Activated CD8-positive, alpha-beta T cell treated with anti-CD3 and anti-CD28 coated beads for 36 hours (primary cell): ENCODE results near the gene EFNA3. TPM values are rescaled to one million over a fixed set of nuclear protein-coding genes. Genes with fewer than 3 reads are reported as not detected.

Experiments used
- ATAC-seq: fragments of 200-7000 bp; cut with Tn5 transposase; one replicate; pipeline ENCODE4 v1.10.0; 2021; ENCODE audit warnings: mild to moderate bottlenecking, moderate library complexity
- CTCF ChIA-PET: fragments of 350-600 bp; sonication (Branson Sonifier 250); formaldehyde crosslinking; loops from one replicate; lab custom pipeline; 2021; ENCODE audit warnings: antibody characterized with exemption; lab: Charles Lee
- POLR2A ChIA-PET: fragments of 350-600 bp; sonication (Branson Sonifier 250); formaldehyde crosslinking; loops from one replicate; lab custom pipeline; 2021; ENCODE audit warnings: antibody characterized with exemption; lab: Charles Lee
- DNase-seq: peaks from one replicate; pipeline ENCODE4 v3.0.0-alpha.2; 2020
- H3K27ac Mint-ChIP-seq: one replicate; pipeline ENCODE4 v1.8.0; 2021; ENCODE audit warnings: mild to moderate bottlenecking, mixed read lengths
- H3K27me3 Mint-ChIP-seq: one replicate; pipeline ENCODE4 v1.8.0; 2021; ENCODE audit warnings: mixed read lengths
- H3K36me3 Mint-ChIP-seq: one replicate; pipeline ENCODE4 v1.8.0; 2021; ENCODE audit warnings: low read depth, mixed read lengths
- H3K4me1 Mint-ChIP-seq: one replicate; pipeline ENCODE4 v1.8.0; 2021; ENCODE audit warnings: low read depth, mixed read lengths
- H3K4me3 Mint-ChIP-seq: one replicate; pipeline ENCODE4 v1.8.0; 2021; ENCODE audit warnings: mild to moderate bottlenecking, moderate library complexity, mixed read lengths
- H3K9me3 Mint-ChIP-seq: one replicate; pipeline ENCODE4 v1.8.0; 2021; ENCODE audit warnings: mixed read lengths
- CTCF ChIP-seq: fragments of 200-600 bp; IDR thresholded peaks from one replicate; pipeline ENCODE4 v1.8.0; 2022; ENCODE audit warnings: antibody characterized with exemption, mild to moderate bottlenecking
- intact Hi-C: fragments of 100-400 bp; cut with micrococcal nuclease; formaldehyde crosslinking; loops from one replicate; pipeline ENCODE4 v1.10.0; 2022
- total RNA-seq, 2 experiments: library from RNA; stranded (reverse); gene quantifications; one replicate each; pipeline ENCODE4 v1.2.3, GENCODE V29; 2021

EFNA3 gene
- total RNA-seq, 2 experiments from 2014 or later, result 5.1 to 8.6 TPM

GRCh38 chr1:155061381-155062150 is 17.1 kb upstream of the EFNA3 start:
- intact Hi-C loops, result loop anchor here (2.0 to 5.0 kb wide), 2 partner anchors 23 to 89 kb away; partner anchors contain the start of genes CKS1B and SHC1

GRCh38 chr1:155062151-155062686 is 16.4 kb upstream of the EFNA3 start:
- H3K4me1 Mint-ChIP-seq, result peaks cover 32% of the 10 kb centered on the region
- CTCF ChIA-PET, result interaction anchor here (0.5 to 23.5 kb wide), 30 partner anchors 13 to 288 kb away, joined by 3 to 278 read pairs (median 5); partner anchors contain the start of genes ADAM15, EFNA3, FLAD1 and KRTCAP2
- H3K4me3 Mint-ChIP-seq, result peak overlapping the region; percentile 77
- no peaks in the 10 kb centered on the region for H3K9me3 Mint-ChIP-seq
- POLR2A ChIA-PET, result interaction anchor here (0.6 to 1.9 kb wide), 11 partner anchors 11 to 131 kb away, joined by 3 to 12 read pairs (median 3); partner anchors contain the start of genes ADAM15 and PMVK
- ATAC-seq (no peak), DNase-seq (no peak)
- TF ChIP-seq CTCF, result no peak
- no peak overlapping the region for H3K27ac Mint-ChIP-seq
- H3K27me3 Mint-ChIP-seq, result no peaks in the 10 kb centered on the region
- intact Hi-C loops, result loop anchor here (2.0 to 5.0 kb wide), 2 partner anchors 23 to 90 kb away; partner anchors contain the start of genes CKS1B and SHC1
- peaks cover 19% of the 10 kb centered on the region for H3K36me3 Mint-ChIP-seq

More at GRCh38 chr1:155061381-155062150, 17.1 kb upstream of the EFNA3 start:
- ATAC-seq, result peak; percentile 71
- CTCF ChIA-PET, result interaction anchor here (0.5 to 23.5 kb wide), 32 partner anchors 14 to 515 kb away, joined by 3 to 278 read pairs (median 4); partner anchors contain the start of genes ADAM15, EFNA3, FLAD1 and KRTCAP2
- no peaks in the 10 kb centered on the region for H3K9me3 Mint-ChIP-seq
- POLR2A ChIA-PET, result interaction anchor here (0.6 to 1.9 kb wide), 10 partner anchors 10 to 189 kb away, joined by 3 to 12 read pairs (median 4); partner anchors contain the start of gene ADAM15
- no peak overlapping the region for H3K27ac Mint-ChIP-seq
- H3K27me3 Mint-ChIP-seq, result no peaks in the 10 kb centered on the region
- H3K4me3 Mint-ChIP-seq, result no peak overlapping the region
- DNase-seq, result peak; percentile 98
- H3K4me1 Mint-ChIP-seq, result peaks cover 32% of the 10 kb centered on the region
- TF ChIP-seq CTCF, result peak; percentile 98
- H3K36me3 Mint-ChIP-seq, result peaks cover 19% of the 10 kb centered on the region

GRCh38 chr1:155062702-155063411 is 15.8 kb upstream of the EFNA3 start:
- DNase-seq (peak; percentile 91), ATAC-seq (peak; percentile 60)
- H3K27me3 Mint-ChIP-seq, result no peaks in the 10 kb centered on the region
- peak; percentile 100 for TF ChIP-seq CTCF
- POLR2A ChIA-PET, result interaction anchor here (0.7 to 2.5 kb wide), 7 partner anchors 11 to 130 kb away, joined by 3 to 7 read pairs (median 3); partner anchors contain the start of genes ADAM15, KRTCAP2 and PMVK
- peaks cover 14% of the 10 kb centered on the region for H3K36me3 Mint-ChIP-seq
- no peak overlapping the region for H3K27ac Mint-ChIP-seq
- CTCF ChIA-PET, result interaction anchor here (0.7 to 23.5 kb wide), 11 partner anchors 13 to 289 kb away, joined by 3 to 278 read pairs (median 8); partner anchors contain the start of genes ADAM15 and EFNA3
- H3K9me3 Mint-ChIP-seq, result no peaks in the 10 kb centered on the region
- peaks cover 32% of the 10 kb centered on the region for H3K4me1 Mint-ChIP-seq
- intact Hi-C loops, result loop anchor here (2.0 to 5.0 kb wide), 2 partner anchors 22 to 91 kb away; partner anchors contain the start of genes CKS1B and SHC1
- peak overlapping the region; percentile 77 for H3K4me3 Mint-ChIP-seq

GRCh38 chr1:155063550-155064110 is 15.0 kb upstream of the EFNA3 start, which contains the start of gene EFNA4:
EFNA4 (plus strand) TSS chr1:155063740; CDS start chr1:155063824, 84 bp downstream.
- Mint-ChIP-seq H3K27me3 (no peaks in the 10 kb centered on the region), H3K4me3 (peak within 1 kb of the TSS; percentile 77)
- CTCF ChIA-PET, result interaction anchor here (1.0 to 23.5 kb wide), 10 partner anchors 12 to 143 kb away, joined by 3 to 278 read pairs (median 6); partner anchors contain the start of genes ADAM15, EFNA3 and KRTCAP2

More at GRCh38 chr1:155063550-155064110, 15.0 kb upstream of the EFNA3 start, which contains the start of gene EFNA4:
- Mint-ChIP-seq H3K36me3 (peaks cover 11% of the 10 kb centered on the region), H3K9me3 (no peaks in the 10 kb centered on the region), H3K4me1 (peaks cover 32% of the 10 kb centered on the region), H3K27ac (peak within 1 kb of the TSS; percentile 39)
- DNase-seq, result peak; percentile 88
- intact Hi-C loops, result loop anchor here (2.0 to 5.0 kb wide), 2 partner anchors 21 to 91 kb away; partner anchors contain the start of genes CKS1B and SHC1
- ATAC-seq, result peak; percentile 80
- POLR2A ChIA-PET, result interaction anchor here (0.8 to 2.5 kb wide), 7 partner anchors 12 to 109 kb away, joined by 3 to 11 read pairs (median 4); partner anchors contain the start of genes ADAM15 and KRTCAP2
- no peak for TF ChIP-seq CTCF
